ENCODE measurements around the gene DUSP2.

DUSP2 gene

DNA sequence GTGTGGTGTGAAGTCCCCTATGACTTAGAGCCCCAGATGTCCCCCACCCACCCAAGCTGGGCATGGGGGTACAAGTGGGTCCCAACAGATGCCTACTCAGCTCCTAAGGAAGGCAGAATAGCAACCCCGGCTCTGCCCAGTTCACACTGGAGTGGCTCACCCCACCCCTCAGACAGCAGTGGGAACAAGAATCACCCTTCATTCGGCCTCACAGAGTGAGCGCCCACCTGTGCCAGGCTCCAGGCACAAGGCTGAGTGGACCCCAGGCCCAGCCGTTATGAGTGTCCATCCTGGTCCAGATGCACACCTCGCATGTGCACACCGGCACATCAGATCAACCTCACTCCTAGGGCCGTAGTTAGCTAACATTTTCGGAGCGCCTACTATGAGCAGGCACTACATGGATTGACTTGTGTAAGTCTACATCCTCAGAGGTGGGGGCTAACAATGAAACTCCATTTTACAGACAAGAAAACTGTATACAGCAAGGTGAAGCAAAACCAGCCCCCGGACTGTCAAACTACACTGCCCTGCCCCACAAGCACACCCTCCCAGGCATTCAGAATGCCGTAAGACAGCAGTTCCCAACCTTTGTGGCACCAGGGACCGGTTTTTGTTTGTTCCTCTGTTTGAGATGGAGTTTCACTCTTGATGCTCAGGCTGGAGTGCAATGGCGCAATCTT is 4.2 kb downstream of the DUSP2 start:
- Histone ChIP-seq H2AK5ac (ENCODE audit: low read length, severe bottlenecking) (no peak overlapping the region), H3K4me1 (ENCODE audit: control insufficient read depth, insufficient read depth, low read depth, low read length) (peaks cover 15% of the 10 kb centered on the region), H3K23ac (ENCODE audit: low read length in 2 of 2) (no peak overlapping the region), H3K4me2 (ENCODE audit: low read length, poor library complexity, severe bottlenecking) (no peak overlapping the region), H3K9me3 (ENCODE audit: control insufficient read depth, low read length) (no peaks in the 10 kb centered on the region), H3K79me1 (replicated peaks; ENCODE audit: low read length, poor library complexity, severe bottlenecking) (no peaks in the 10 kb centered on the region), H3K14ac (ENCODE audit: low read length in 2 of 2) (no peak overlapping the region), H3K18ac (ENCODE audit: low read depth in 1 of 2, low read length in 2 of 2) (no peak overlapping the region), H3K36me3 (ENCODE audit: control insufficient read depth in 1 of 2, insufficient read depth in 2 of 2, low read depth in 1 of 2, low read length in 2 of 2) (no peaks in the 10 kb centered on the region), H4K91ac (ENCODE audit: low read length) (no peak overlapping the region), H3K4ac (ENCODE audit: low read depth in 1 of 2, low read length in 2 of 2) (no peak overlapping the region), H4K8ac (ENCODE audit: low read length) (no peak overlapping the region), H2BK120ac (ENCODE audit: low read depth, low read length) (no peak overlapping the region), H2AFZ (ENCODE audit: low read depth, low read length) (no peak overlapping the region), H3K27ac (ENCODE audit: low read length, poor library complexity, severe bottlenecking) (no peak overlapping the region), H3K27me3 (ENCODE audit: control insufficient read depth in 1 of 2, insufficient read depth in 1 of 2, low read length in 2 of 2) (peaks cover 30 to 33% of the 10 kb centered on the region in 2 experiments), H3K9ac (ENCODE audit: low read length) (no peak overlapping the region), H2BK12ac (ENCODE audit: low read length in 2 of 2) (no peak overlapping the region), H2BK5ac (ENCODE audit: low read depth, low read length, poor library complexity, severe bottlenecking) (no peak overlapping the region), H3K4me3 (ENCODE audit: insufficient read depth in 1 of 2, low read depth in 1 of 2, low read length in 2 of 2) (no peak overlapping the region), H2BK15ac (ENCODE audit: low read depth, poor library complexity, severe bottlenecking) (no peak overlapping the region)
- no peak for DNase-seq
- WGBS, result 94% methylated on average over 12 of the region's 13 CpGs

DNA sequence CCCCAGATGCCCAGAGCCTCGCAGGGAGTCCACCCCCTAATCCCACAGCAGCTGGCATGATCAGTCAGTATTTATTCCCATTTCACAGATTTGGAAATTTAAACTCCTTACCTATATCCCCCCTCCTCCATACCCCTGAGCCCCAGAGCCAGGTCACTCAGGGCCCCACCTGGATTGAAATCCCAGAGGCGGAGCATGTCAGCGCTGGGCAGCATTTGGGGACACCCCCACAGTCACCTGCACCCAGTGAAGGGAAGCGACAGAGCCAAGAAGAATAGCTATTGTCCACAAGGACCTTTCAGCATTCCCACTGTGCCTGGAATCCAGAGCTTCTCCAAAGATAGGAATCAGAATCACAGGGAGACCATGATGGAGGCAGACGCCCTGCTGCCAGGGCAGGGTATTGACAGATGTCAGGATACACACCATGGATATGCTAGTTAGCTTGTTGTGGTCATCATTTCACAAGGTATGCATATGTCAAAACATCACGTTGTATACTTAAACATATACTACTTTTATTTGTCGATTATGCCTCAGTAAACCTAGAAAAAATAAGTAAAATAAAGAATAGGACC is 6.0 kb downstream of the DUSP2 start:
- no peak overlapping the region for H2BK120ac ChIP-seq (ENCODE audit: low read depth, low read length)
- DNase-seq, result no peak

DNA sequence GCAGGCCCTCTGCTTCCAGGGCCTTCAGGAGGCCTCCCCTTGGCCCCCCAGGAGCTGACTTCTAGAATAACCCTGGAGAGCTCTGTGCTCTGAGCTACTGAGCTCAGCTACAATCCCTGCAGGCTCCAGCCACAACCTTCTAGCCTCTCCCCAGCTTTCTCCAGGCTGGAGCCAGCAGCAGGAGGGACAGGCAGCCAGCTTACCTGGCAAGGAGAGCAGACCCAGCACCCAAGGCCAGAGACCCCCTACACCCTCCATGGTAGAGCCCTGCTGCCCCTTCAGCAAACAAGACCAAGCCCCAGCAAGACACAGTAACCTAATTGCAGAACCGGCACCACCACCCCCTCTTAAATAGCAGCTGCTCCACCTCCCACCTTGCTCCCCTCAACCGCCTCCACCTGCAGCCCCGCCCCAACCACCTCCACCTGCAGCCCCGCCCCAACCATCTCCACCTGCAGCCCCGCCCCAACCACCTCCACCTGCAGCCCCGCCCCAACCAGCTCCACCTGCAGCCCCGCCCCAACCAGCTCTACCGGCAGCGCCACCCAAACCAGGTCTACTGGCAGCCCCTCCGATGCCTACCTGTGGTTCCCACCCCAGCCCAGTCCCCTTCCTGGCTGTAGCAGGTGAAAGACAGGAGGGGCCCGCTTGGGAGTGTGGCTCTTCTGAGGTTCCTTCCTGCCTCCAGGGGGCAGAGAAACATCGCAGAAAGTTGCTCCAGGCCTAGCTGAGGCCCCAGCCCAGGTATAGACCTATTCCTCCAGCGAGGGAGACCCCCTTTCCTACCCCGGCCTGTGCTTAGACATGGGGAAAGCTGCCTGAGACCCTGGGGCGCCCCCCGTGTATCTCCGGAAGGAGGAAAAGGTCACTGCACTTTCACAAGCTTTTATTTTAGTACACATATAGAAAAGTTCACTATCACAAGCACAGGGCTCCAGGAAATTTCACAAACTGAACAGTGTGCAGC is 6.8 kb downstream of the DUSP2 start, which contains the start of gene ASTL:
Gene ASTL (minus strand): TSS at position 324 of the 967 bp plus-strand sequence. CDS start 66 bp downstream, at position 258.
- H3K14ac ChIP-seq (ENCODE audit: low read length in 2 of 2), result no peak within 1 kb of the TSS
- no peak within 1 kb of the TSS for H3K4ac ChIP-seq (ENCODE audit: low read depth in 1 of 2, low read length in 2 of 2)
- H4K91ac ChIP-seq (ENCODE audit: low read length), result no peak within 1 kb of the TSS
- H3K18ac ChIP-seq (ENCODE audit: low read depth in 1 of 2, low read length in 2 of 2), result no peak within 1 kb of the TSS
- WGBS, result 3% methylated on average over 12 of the region's 17 CpGs
- H4K8ac ChIP-seq (ENCODE audit: low read length), result no peak within 1 kb of the TSS
- H3K23ac ChIP-seq (ENCODE audit: low read length in 2 of 2), result no peak within 1 kb of the TSS
- H3K79me1 ChIP-seq (replicated peaks; ENCODE audit: low read length, poor library complexity, severe bottlenecking), result no peaks in the 10 kb centered on the region
- H2BK5ac ChIP-seq (ENCODE audit: low read depth, low read length, poor library complexity, severe bottlenecking), result no peak within 1 kb of the TSS
- no peak within 1 kb of the TSS for H2AFZ ChIP-seq (ENCODE audit: low read depth, low read length)
- no peak within 1 kb of the TSS for H3K4me2 ChIP-seq (ENCODE audit: low read length, poor library complexity, severe bottlenecking)
- H2BK120ac ChIP-seq (ENCODE audit: low read depth, low read length), result no peak within 1 kb of the TSS
- H3K4me3 ChIP-seq (ENCODE audit: insufficient read depth in 1 of 2, low read depth in 1 of 2, low read length in 2 of 2), result no peak within 1 kb of the TSS
- peak; percentile 32 for DNase-seq
- no peaks in the 10 kb centered on the region for H3K9me3 ChIP-seq (ENCODE audit: control insufficient read depth, low read length)
- H3K27ac ChIP-seq (ENCODE audit: low read length, poor library complexity, severe bottlenecking), result no peak within 1 kb of the TSS
- no peak within 1 kb of the TSS for H2BK12ac ChIP-seq (ENCODE audit: low read length in 2 of 2)
- H3K9ac ChIP-seq (ENCODE audit: low read length), result no peak within 1 kb of the TSS
- peaks cover 39 to 56% of the 10 kb centered on the region in 2 experiments for H3K27me3 ChIP-seq (ENCODE audit: control insufficient read depth in 1 of 2, insufficient read depth in 1 of 2, low read length in 2 of 2)
- H2BK15ac ChIP-seq (ENCODE audit: low read depth, poor library complexity, severe bottlenecking), result no peak within 1 kb of the TSS
- H3K36me3 ChIP-seq (ENCODE audit: control insufficient read depth in 1 of 2, insufficient read depth in 2 of 2, low read depth in 1 of 2, low read length in 2 of 2), result no peaks in the 10 kb centered on the region
- H2AK5ac ChIP-seq (ENCODE audit: low read length, severe bottlenecking), result no peak within 1 kb of the TSS
- H3K4me1 ChIP-seq (ENCODE audit: control insufficient read depth, insufficient read depth, low read depth, low read length), result no peaks in the 10 kb centered on the region

More for the DNA sequence above, 6.0 kb downstream of the DUSP2 start:
- Histone ChIP-seq H3K14ac (ENCODE audit: low read length in 2 of 2) (no peak overlapping the region), H4K8ac (ENCODE audit: low read length) (no peak overlapping the region), H3K9me3 (ENCODE audit: control insufficient read depth, low read length) (no peaks in the 10 kb centered on the region), H3K9ac (ENCODE audit: low read length) (no peak overlapping the region), H3K27ac (ENCODE audit: low read length, poor library complexity, severe bottlenecking) (no peak overlapping the region), H3K36me3 (ENCODE audit: control insufficient read depth in 1 of 2, insufficient read depth in 2 of 2, low read depth in 1 of 2, low read length in 2 of 2) (no peaks in the 10 kb centered on the region), H2BK12ac (ENCODE audit: low read length in 2 of 2) (no peak overlapping the region), H3K4me3 (ENCODE audit: insufficient read depth in 1 of 2, low read depth in 1 of 2, low read length in 2 of 2) (no peak overlapping the region), H2BK15ac (ENCODE audit: low read depth, poor library complexity, severe bottlenecking) (no peak overlapping the region), H3K27me3 (ENCODE audit: control insufficient read depth in 1 of 2, insufficient read depth in 1 of 2, low read length in 2 of 2) (peaks cover 35 to 49% of the 10 kb centered on the region in 2 experiments), H3K4ac (ENCODE audit: low read depth in 1 of 2, low read length in 2 of 2) (no peak overlapping the region), H2AK5ac (ENCODE audit: low read length, severe bottlenecking) (no peak overlapping the region), H3K4me2 (ENCODE audit: low read length, poor library complexity, severe bottlenecking) (no peak overlapping the region), H3K23ac (ENCODE audit: low read length in 2 of 2) (no peak overlapping the region), H3K4me1 (ENCODE audit: control insufficient read depth, insufficient read depth, low read depth, low read length) (peaks cover 2% of the 10 kb centered on the region), H3K79me1 (replicated peaks; ENCODE audit: low read length, poor library complexity, severe bottlenecking) (no peaks in the 10 kb centered on the region), H2AFZ (ENCODE audit: low read depth, low read length) (no peak overlapping the region), H4K91ac (ENCODE audit: low read length) (no peak overlapping the region), H2BK5ac (ENCODE audit: low read depth, low read length, poor library complexity, severe bottlenecking) (no peak overlapping the region), H3K18ac (ENCODE audit: low read depth in 1 of 2, low read length in 2 of 2) (no peak overlapping the region)
- WGBS, result 81% methylated on average over 5 of the region's 7 CpGs

All from mesenchymal stem cell (in vitro differentiated cells and primary cell).